ENCODE measurements around the gene SEPTIN7.

The SEPTIN7 gene

GRCh38 chr7:35825974-35826373, 25.1 kb downstream of the SEPTIN7 start:
- no peak overlapping the region for H3K4me3 ChIP-seq (replicated peaks; ENCODE audit: low read depth, low read length)
- no peak for DNase-seq (ENCODE audit: low read depth)
- TF ChIP-seq CTCF (IDR thresholded peaks at IDR 0.05; ENCODE audit: low read length, missing control alignments): no peak

- no peak overlapping the region for H3K4me3 ChIP-seq (replicated peaks; ENCODE audit: low read depth, low read length)
- TF ChIP-seq CTCF (IDR thresholded peaks at IDR 0.05; ENCODE audit: low read length, missing control alignments): no peak
- DNase-seq (ENCODE audit: low read depth): no peak
These were observed 25.9 kb downstream of the SEPTIN7 start for GRCh38 chr7:35826751-35827150.

GRCh38 chr7:35828817-35829216, 28.0 kb downstream of the SEPTIN7 start:
- H3K4me3 ChIP-seq (replicated peaks; ENCODE audit: low read depth, low read length): no peak overlapping the region
- no peak for DNase-seq (ENCODE audit: low read depth)
- no peak for TF ChIP-seq CTCF (IDR thresholded peaks at IDR 0.05; ENCODE audit: low read length, missing control alignments)

GRCh38 chr7:35831208-35831607, 30.4 kb downstream of the SEPTIN7 start:
- no peak overlapping the region for H3K4me3 ChIP-seq (replicated peaks; ENCODE audit: low read depth, low read length)
- TF ChIP-seq CTCF (IDR thresholded peaks at IDR 0.05; ENCODE audit: low read length, missing control alignments): no peak
- DNase-seq (ENCODE audit: low read depth): peak; percentile 41

DNA sequence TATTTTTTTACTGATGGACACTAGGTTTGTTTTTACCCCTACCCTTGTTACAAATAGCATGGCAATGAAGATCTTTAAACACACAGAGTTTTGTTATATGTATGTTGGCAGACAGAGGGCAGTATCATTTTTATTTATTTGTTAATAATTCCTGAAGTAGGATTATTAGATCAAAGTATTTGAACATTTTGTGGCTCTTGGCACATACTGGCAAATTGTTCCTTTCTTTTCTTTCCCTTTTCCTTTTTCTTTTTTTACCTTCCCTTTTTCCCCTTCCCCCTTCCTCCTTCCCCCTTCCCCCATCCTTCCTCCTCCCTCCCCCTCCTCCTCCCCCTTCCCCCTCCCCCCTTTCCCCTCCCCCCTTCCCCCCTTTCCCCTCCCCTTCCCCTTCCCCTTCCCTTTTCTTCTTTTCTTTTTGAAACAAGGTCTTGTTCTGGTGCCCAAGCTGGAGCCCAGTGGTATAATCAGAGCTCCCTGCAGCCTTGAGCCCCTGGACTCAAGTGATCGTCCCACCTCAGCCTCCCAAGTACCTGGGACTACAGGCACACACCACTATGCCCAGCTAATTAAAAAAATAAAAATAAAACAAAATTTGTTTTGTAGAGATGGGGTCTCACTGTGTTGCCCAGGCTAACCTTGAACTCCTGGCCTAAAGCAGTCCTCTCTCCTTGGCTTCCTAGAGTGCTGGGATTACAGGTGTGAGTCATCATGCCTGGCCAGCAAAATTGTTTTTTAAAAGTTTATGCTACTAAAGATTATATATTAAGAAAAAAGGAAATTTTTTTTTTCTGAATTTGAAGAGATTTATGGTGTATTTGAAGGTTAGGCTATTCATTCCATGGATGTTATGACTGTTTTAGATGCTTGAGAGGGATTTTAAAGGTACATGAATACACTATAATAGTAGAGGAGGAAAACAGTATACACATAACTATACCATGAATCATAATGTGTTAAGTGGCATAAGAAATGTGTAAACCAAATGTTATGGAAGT, 39.3 kb downstream of the SEPTIN7 start:
- peak; percentile 37 for DNase-seq (ENCODE audit: low read depth)
- TF ChIP-seq CTCF (IDR thresholded peaks at IDR 0.05; ENCODE audit: low read length, missing control alignments): no peak
- no peak overlapping the region for H3K4me3 ChIP-seq (replicated peaks; ENCODE audit: low read depth, low read length)

GRCh38 chr7:35846816-35847412, 46.1 kb downstream of the SEPTIN7 start:
- TF ChIP-seq CTCF (IDR thresholded peaks at IDR 0.05; ENCODE audit: low read length, missing control alignments): no peak
- H3K4me3 ChIP-seq (replicated peaks; ENCODE audit: low read depth, low read length): no peak overlapping the region
- DNase-seq (ENCODE audit: low read depth): no peak
